Breast epithelium (tissue), 4 donors: ENCODE results near the gene GALNT1. TPM values are rescaled to one million over a fixed set of nuclear protein-coding genes. Genes with fewer than 3 reads are reported as not detected.

ENCODE experiments used
- DNase-seq, 2 donors: peaks; one replicate each; pipeline ENCODE4 v3.0.0-alpha.2; 2019; ENCODE audit warnings: low spot score in 2 of 2
- H3K27ac ChIP-seq, 2 donors: fragments of 200-600 bp; sonication (generic) in 1 of 2; one replicate each; pipeline ENCODE4 v1.5.1; 2016 to 2019; ENCODE audit warnings: mild to moderate bottlenecking in 1 of 2
- H3K27me3 ChIP-seq, 2 donors: fragments of 200-600 bp; sonication (generic) in 1 of 2; one replicate each; pipeline versions ENCODE4 v1.5.1 to v1.6.0; 2017 to 2019; ENCODE audit warnings: control low read depth in 1 of 2, mild to moderate bottlenecking in 1 of 2
- H3K36me3 ChIP-seq: fragments of 200-600 bp; one replicate; pipeline ENCODE4 v1.5.1; 2019
- H3K4me1 ChIP-seq, 2 donors: fragments of 200-600 bp; sonication (generic); one replicate each; pipeline ENCODE4 v1.5.1; 2016 to 2019; ENCODE audit warnings: control low read depth in 1 of 2
- H3K4me3 ChIP-seq, 3 donors: fragments of 200-600 bp; sonication (generic); 1 replicate in 2 of 3; 2 replicates in 1 of 3; pipeline ENCODE4 v1.5.1; 2016 to 2019; ENCODE audit warnings: mild to moderate bottlenecking in 3 of 3, moderate library complexity in 2 of 3
- H3K9me3 ChIP-seq, 2 donors: fragments of 200-600 bp; sonication (generic) in 1 of 2; one replicate each; pipeline ENCODE4 v1.5.1; 2016 to 2019; ENCODE audit warnings: control low read depth in 1 of 2
- POLR2A ChIP-seq: fragments of 450-650 bp; IDR thresholded peaks from one replicate; pipeline ENCODE4 v1.6.1; 2016; ENCODE audit warnings: antibody characterized with exemption, mild to moderate bottlenecking, moderate library complexity
- POLR2AphosphoS5 ChIP-seq, 3 donors: sonication (generic); formaldehyde crosslinking; IDR thresholded peaks; one replicate each; pipeline ENCODE4 v1.6.1; 2017; ENCODE audit warnings: antibody characterized with exemption in 3 of 3
- intact Hi-C: fragments of 100-400 bp; cut with DNase I; formaldehyde crosslinking; loops from one replicate; pipeline ENCODE4 v1.15.1; 2023; ENCODE audit warnings: low total_unique reads
- total RNA-seq, 3 donors: library from RNA; depleted of rRNA; stranded (reverse); fragments of >200 nt; gene quantifications; one replicate each; pipeline ENCODE4 v1.1.0, GENCODE V29; 2016
- TF ChIP-seq, protein P1 (sequence below), 3 donors: fragments of 450-650 bp; IDR thresholded peaks; one replicate each; pipeline ENCODE4 v1.5.1; 2016 to 2017; ENCODE audit warnings: antibody characterized with exemption in 3 of 3, mild to moderate bottlenecking in 3 of 3, moderate library complexity in 3 of 3

The GALNT1 gene
- total RNA-seq, 3 donors from 2014 or later: 34.9 to 60.9 (median 46.5) TPM

DNA sequence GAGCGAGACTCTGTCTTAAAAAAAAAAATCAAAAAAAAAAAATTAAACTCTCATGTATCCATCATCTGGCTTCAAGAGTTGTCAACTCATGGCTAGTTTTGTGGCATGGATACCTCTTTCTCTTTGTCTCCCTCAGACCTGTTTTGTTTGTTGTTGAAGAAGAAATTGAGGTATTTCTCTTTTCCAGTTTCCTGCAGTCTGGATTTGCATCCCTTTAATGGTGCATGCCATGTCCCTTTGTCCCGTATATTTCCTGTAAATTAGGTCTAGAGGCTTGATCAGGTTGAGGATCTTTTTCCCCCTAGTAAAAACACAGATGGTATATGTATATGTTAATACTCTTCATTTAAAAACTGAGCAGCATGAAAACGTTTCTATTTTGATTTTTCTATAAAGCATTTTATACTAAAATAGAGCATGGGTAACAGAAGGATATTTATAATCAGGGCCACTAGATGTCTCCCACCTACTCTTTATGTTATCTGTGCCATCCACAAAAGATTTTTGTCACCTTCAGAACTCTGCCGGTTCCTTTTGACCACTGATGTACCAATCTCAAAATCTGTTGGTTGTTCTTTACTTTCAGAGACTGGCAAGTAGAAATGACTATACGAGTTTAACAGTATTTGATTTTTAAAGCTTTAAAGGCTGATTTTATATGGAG lies 80.1 kb downstream of the GALNT1 start:
- no peak overlapping the region for H3K27ac ChIP-seq
- H3K36me3 ChIP-seq: no peaks in the 10 kb centered on the region
- no peak for DNase-seq
- intact Hi-C loops: no loop called here
- no peaks in the 10 kb centered on the region for H3K4me1 ChIP-seq
- TF ChIP-seq POLR2AphosphoS5 (IDR thresholded peaks at IDR 0.05) (no peak), POLR2A (no peak)
- TF ChIP-seq, protein P1, sequence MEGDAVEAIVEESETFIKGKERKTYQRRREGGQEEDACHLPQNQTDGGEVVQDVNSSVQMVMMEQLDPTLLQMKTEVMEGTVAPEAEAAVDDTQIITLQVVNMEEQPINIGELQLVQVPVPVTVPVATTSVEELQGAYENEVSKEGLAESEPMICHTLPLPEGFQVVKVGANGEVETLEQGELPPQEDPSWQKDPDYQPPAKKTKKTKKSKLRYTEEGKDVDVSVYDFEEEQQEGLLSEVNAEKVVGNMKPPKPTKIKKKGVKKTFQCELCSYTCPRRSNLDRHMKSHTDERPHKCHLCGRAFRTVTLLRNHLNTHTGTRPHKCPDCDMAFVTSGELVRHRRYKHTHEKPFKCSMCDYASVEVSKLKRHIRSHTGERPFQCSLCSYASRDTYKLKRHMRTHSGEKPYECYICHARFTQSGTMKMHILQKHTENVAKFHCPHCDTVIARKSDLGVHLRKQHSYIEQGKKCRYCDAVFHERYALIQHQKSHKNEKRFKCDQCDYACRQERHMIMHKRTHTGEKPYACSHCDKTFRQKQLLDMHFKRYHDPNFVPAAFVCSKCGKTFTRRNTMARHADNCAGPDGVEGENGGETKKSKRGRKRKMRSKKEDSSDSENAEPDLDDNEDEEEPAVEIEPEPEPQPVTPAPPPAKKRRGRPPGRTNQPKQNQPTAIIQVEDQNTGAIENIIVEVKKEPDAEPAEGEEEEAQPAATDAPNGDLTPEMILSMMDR (IDR thresholded peaks at IDR 0.05): peak in 1 of 3 donors; percentile 13
- no peaks in the 10 kb centered on the region for H3K27me3 ChIP-seq
- no peaks in the 10 kb centered on the region for H3K9me3 ChIP-seq
- no peak overlapping the region for H3K4me3 ChIP-seq

DNA sequence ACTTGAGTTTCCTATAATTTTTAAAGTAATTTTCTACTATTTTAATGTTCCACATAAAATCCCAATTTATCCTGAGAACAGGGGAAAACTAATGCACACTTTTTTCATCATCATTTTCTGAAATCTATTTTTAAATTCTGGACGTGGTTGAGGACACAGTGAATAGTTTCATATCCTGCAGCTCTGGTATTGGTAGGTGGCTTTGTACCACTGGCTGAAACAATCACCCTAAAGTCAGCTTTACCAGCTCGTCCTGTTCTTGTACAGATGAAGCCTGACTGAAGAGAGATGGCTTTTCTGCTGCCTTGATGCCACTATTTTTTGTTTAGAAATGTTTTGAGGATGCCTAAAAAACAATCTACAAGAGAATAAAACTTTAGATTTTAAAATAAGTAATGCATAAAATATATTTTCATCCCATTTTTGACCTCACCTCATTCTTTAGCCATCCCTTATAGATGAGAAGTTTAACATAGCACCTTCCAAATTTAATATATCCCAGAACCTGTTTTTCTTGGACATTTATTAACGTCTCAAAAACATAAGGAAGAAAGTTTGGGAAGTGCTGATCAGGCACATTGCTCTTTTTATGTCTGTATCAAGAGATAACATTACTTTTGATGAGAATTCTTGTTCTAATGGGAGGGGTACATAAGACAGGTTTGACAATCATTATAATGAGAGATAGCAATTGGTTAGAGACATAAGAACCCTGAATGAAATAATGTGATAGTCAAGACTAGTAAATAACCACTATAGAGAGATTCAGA lies 80.9 kb downstream of the GALNT1 start:
- no peaks in the 10 kb centered on the region for H3K9me3 ChIP-seq
- no peaks in the 10 kb centered on the region for H3K4me1 ChIP-seq
- H3K36me3 ChIP-seq: no peaks in the 10 kb centered on the region
- intact Hi-C loops: no loop called here
- no peak overlapping the region for H3K27ac ChIP-seq
- no peak for DNase-seq
- H3K27me3 ChIP-seq: no peaks in the 10 kb centered on the region
- TF ChIP-seq POLR2A: no peak
- no peak for TF ChIP-seq POLR2AphosphoS5 (IDR thresholded peaks at IDR 0.05)
- TF ChIP-seq, protein P1 (IDR thresholded peaks at IDR 0.05): no peak
- no peak overlapping the region for H3K4me3 ChIP-seq

DNA sequence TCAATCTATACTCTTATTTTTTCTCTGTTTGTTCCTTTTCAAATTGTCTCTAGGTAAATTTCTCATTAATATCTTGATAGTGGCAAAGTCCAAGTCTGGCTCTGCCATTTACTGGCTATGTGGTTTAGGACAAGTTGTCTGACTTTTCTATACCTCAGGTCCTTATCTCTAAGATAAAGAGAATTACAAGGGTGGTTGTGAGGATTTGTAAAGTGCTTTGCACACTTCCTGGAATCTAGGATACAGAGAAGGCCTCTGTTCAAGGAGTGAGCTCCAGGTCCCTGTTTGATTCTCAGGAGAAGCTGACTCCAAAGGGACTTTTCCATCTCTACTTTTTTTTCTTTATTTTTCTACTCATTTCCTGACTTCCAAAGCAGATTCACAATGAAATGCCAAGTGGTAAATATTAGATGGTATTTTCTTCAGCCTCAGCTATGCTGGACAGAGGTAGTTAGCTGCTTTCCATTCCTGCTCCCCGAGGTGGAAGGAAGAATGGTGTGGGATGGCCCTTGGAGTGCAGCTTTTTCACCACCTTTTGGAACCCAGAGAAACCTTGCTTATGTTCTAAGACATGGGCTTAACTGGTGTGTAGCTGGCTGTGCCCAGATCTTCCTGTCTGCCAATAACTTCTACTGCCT lies 90.5 kb downstream of the GALNT1 start:
- Histone ChIP-seq H3K27me3 (no peaks in the 10 kb centered on the region), H3K36me3 (no peaks in the 10 kb centered on the region), H3K4me3 (no peak overlapping the region), H3K4me1 (no peaks in the 10 kb centered on the region), H3K9me3 (no peaks in the 10 kb centered on the region), H3K27ac (no peak overlapping the region)
- TF ChIP-seq POLR2AphosphoS5 (IDR thresholded peaks at IDR 0.05) (no peak), POLR2A (no peak)
- TF ChIP-seq, protein P1 (IDR thresholded peaks at IDR 0.05): no peak
- intact Hi-C loops: no loop called here
- no peak for DNase-seq

DNA sequence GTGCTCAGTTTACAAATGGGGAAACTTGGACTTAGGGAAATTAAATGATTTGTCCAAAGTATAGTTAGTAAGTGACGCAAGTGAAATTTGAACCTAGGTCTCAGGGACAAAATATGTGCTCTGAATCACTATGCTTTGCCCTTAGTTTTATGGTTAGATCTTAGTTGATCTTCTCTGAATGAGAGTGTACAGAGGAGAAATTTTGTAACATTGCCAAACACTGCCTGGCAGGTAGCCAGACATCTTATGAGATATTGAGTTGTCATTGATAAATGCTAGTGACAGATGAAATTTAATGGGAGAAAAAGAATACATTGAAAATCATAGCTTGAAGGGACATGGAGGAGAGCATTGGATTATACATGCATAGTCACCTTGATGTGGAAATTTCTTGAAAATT lies 91.4 kb downstream of the GALNT1 start:
- Histone ChIP-seq H3K4me3 (no peak overlapping the region), H3K4me1 (no peaks in the 10 kb centered on the region), H3K27ac (no peak overlapping the region), H3K27me3 (no peaks in the 10 kb centered on the region), H3K9me3 (no peaks in the 10 kb centered on the region), H3K36me3 (no peaks in the 10 kb centered on the region)
- intact Hi-C loops: no loop called here
- TF ChIP-seq, protein P1 (IDR thresholded peaks at IDR 0.05): no peak
- TF ChIP-seq POLR2A (no peak), POLR2AphosphoS5 (IDR thresholded peaks at IDR 0.05) (no peak)
- DNase-seq: no peak

DNA sequence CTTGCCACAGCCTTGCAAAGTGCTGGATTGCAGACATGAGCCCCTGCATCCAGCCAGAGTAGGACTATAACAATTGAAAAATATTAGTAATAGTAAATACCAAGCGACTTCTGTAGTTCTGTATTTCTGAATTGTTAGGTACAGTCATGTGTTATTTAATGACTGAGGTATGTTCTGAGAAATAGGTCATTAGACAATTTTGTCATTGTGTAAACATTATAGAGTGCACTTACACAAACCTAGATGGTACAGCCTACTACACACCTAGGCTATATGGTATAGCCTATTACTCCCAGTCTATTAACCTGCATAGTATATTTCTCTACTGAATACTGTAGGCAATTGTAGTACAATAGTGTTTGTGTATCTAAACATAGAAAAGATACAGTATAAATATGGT lies 92.1 kb downstream of the GALNT1 start:
- Histone ChIP-seq H3K27me3 (no peaks in the 10 kb centered on the region), H3K27ac (no peak overlapping the region), H3K4me3 (no peak overlapping the region), H3K4me1 (no peaks in the 10 kb centered on the region), H3K36me3 (no peaks in the 10 kb centered on the region), H3K9me3 (no peaks in the 10 kb centered on the region)
- intact Hi-C loops: no loop called here
- no peak for DNase-seq
- TF ChIP-seq, protein P1 (IDR thresholded peaks at IDR 0.05): no peak
- no peak for TF ChIP-seq POLR2A
- no peak for TF ChIP-seq POLR2AphosphoS5 (IDR thresholded peaks at IDR 0.05)
